ENCODE measurements around the gene FARS2. TPM values are rescaled to one million over a fixed set of nuclear protein-coding genes. Genes with fewer than 3 reads are reported as not detected.

The FARS2 gene
- total RNA-seq, 6 donors from 2014 or later = 16.4 to 34.6 (median 19.9) TPM

DNA sequence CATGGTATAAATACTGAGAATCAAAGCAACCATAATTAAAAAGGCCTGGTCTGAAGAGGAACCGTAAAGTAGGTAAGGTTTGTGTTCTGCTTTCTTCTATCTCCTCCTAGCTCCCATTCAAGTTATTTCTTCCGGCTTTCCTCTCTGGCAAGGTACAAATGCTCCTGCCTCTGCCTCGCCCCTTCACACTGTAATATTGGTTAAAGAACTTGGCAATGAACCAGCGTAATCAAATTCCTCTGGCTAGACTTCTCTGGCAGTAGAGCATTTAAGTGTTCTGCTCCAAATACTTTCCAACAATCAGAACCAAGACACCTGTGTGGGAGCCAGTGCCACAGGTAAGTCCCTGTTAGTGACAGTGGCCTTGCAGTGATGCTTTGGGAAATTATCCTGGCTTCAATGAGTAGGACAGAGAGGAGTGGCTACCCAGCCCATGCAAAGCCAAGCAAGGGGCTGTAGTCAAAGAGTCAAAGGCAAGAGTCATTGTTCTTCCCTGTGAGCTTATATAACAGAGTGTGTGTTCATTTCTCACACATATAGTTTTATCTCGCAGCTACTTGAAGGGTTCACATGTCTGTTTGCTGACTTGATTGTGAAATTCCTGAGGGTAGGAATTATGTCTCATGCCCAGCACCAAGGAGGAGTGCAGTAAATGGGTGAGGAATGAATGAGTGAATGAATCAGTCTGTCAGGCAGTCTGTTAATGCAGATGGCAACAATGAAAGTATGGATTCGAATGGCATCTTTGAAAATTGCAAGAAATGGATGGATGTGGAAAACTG is 416.1 kb downstream of the FARS2 start:
- 65 to 75% methylated on average over 6 of the region's 6 CpGs for WGBS, 2 donors
- peaks cover 5 to 17% (median 15%) of the 10 kb centered on the region in 4 donors for H3K4me1 ChIP-seq
- no peak for DNase-seq
- TF ChIP-seq, protein P1, sequence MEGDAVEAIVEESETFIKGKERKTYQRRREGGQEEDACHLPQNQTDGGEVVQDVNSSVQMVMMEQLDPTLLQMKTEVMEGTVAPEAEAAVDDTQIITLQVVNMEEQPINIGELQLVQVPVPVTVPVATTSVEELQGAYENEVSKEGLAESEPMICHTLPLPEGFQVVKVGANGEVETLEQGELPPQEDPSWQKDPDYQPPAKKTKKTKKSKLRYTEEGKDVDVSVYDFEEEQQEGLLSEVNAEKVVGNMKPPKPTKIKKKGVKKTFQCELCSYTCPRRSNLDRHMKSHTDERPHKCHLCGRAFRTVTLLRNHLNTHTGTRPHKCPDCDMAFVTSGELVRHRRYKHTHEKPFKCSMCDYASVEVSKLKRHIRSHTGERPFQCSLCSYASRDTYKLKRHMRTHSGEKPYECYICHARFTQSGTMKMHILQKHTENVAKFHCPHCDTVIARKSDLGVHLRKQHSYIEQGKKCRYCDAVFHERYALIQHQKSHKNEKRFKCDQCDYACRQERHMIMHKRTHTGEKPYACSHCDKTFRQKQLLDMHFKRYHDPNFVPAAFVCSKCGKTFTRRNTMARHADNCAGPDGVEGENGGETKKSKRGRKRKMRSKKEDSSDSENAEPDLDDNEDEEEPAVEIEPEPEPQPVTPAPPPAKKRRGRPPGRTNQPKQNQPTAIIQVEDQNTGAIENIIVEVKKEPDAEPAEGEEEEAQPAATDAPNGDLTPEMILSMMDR (IDR thresholded peaks at IDR 0.05) = no peak
- TF ChIP-seq EP300 (IDR thresholded peaks at IDR 0.05) = no peak
- TF ChIP-seq POLR2AphosphoS5 (IDR thresholded peaks at IDR 0.05) = no peak
- no peak for TF ChIP-seq POLR2A (IDR thresholded peaks at IDR 0.05)
- H3K9me3 ChIP-seq = no peaks in the 10 kb centered on the region
- ATAC-seq (ENCODE audit: low FRiP score in 2 of 2) = no peak
- H3K27me3 ChIP-seq = no peaks in the 10 kb centered on the region
- H3K4me3 ChIP-seq = no peak overlapping the region
- no peaks in the 10 kb centered on the region for H3K36me3 ChIP-seq
- no peak overlapping the region for H3K27ac ChIP-seq

DNA sequence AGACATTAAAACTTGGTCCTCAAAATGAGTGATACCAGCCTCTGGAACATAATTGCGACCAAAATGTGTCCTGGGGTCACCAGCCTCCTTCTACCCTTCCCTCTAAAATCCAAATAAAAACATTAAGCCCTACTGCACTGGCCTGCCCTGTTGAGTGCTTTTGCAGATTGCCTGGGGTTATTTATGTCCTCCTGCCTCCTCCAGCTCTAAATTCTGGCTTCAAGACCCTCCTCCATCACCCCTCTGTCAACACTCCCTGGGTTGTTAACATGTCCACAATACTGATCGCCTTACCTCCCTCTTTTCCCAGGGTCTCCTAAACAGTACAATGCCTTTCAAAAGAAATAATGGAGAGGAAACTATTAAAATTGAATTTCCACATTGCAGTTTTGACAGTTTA is 418.0 kb downstream of the FARS2 start:
- Histone ChIP-seq H3K9me3 (no peaks in the 10 kb centered on the region), H3K36me3 (no peaks in the 10 kb centered on the region), H3K27ac (no peak overlapping the region), H3K4me1 (peaks cover 0 to 6% (median 3%) of the 10 kb centered on the region in 4 donors), H3K4me3 (no peak overlapping the region), H3K27me3 (no peaks in the 10 kb centered on the region)
- no peak for DNase-seq
- TF ChIP-seq POLR2AphosphoS5 (IDR thresholded peaks at IDR 0.05) (no peak), EP300 (IDR thresholded peaks at IDR 0.05) (no peak), POLR2A (IDR thresholded peaks at IDR 0.05) (no peak)
- TF ChIP-seq, protein P1 (IDR thresholded peaks at IDR 0.05) = no peak
- no peak for ATAC-seq (ENCODE audit: low FRiP score in 2 of 2)
- 87 to 88% methylated on average over 2 of the region's 2 CpGs for WGBS, 2 donors

DNA sequence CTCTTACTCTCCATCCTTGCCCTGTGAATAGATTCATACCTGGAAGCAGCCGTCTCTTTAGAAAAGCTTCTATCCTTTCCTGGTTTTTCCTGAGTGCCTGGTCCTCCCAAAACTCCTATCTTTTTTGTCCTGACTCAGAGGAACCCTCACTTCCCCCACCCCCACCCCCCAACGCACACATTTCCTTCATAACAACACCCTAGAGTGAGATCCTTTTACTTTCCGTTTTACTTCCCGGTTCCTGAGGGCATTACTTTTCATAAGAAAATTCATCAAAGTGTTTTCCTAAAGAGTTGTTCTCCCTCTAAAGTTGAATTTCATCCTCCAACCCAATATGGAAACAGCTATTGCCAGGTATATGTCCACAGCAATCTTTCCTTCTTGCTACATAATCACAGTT is 418.4 kb downstream of the FARS2 start:
- Histone ChIP-seq H3K36me3 (no peaks in the 10 kb centered on the region), H3K27me3 (no peaks in the 10 kb centered on the region), H3K9me3 (no peaks in the 10 kb centered on the region), H3K4me3 (no peak overlapping the region), H3K27ac (no peak overlapping the region), H3K4me1 (peaks cover 0 to 6% (median 3%) of the 10 kb centered on the region in 4 donors)
- ATAC-seq (ENCODE audit: low FRiP score in 2 of 2) (no peak), DNase-seq (no peak)
- TF ChIP-seq POLR2A (IDR thresholded peaks at IDR 0.05) = no peak
- no peak for TF ChIP-seq POLR2AphosphoS5 (IDR thresholded peaks at IDR 0.05)
- TF ChIP-seq, protein P1 (IDR thresholded peaks at IDR 0.05) = no peak
- TF ChIP-seq EP300 (IDR thresholded peaks at IDR 0.05) = no peak
- WGBS, 2 donors = 28 to 47% methylated on average over 4 of the region's 4 CpGs

GRCh38 chr6:5680095-5680494 is 418.8 kb downstream of the FARS2 start:
- Histone ChIP-seq H3K4me3 (no peak overlapping the region), H3K27me3 (no peaks in the 10 kb centered on the region), H3K27ac (no peak overlapping the region), H3K4me1 (peaks cover 0 to 6% (median 3%) of the 10 kb centered on the region in 4 donors), H3K36me3 (no peaks in the 10 kb centered on the region), H3K9me3 (no peaks in the 10 kb centered on the region)
- DNase-seq (no peak), ATAC-seq (ENCODE audit: low FRiP score in 2 of 2) (no peak)
- 88 to 93% methylated on average over 5 of the region's 5 CpGs for WGBS, 2 donors
- TF ChIP-seq EP300 (IDR thresholded peaks at IDR 0.05) = no peak
- TF ChIP-seq POLR2A (IDR thresholded peaks at IDR 0.05) = no peak
- TF ChIP-seq, protein P1 (IDR thresholded peaks at IDR 0.05) = no peak
- no peak for TF ChIP-seq POLR2AphosphoS5 (IDR thresholded peaks at IDR 0.05)

DNA sequence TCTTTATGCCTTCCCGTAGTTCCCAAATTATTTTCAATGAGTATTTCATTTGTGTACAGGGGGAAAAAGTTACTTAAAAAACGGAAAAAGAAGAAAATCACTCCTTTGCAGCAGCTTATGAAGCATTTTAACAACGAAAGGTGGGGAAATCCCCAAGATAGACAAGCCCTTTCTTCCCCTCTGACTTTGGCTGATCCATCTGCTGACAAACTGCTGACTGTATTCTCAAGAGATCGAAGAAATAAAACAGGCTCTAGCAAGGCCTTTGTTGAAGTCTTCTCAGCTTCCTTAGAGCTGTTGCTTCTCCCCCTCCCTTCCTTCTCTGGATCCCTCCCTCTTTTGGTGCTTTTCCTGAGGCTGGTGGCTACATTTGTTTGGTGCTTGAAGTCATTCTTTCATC is 420.2 kb downstream of the FARS2 start:
- no peak overlapping the region for H3K27ac ChIP-seq
- ATAC-seq (ENCODE audit: low FRiP score in 2 of 2) = no peak
- no peaks in the 10 kb centered on the region for H3K27me3 ChIP-seq
- peaks cover 0 to 6% (median 2%) of the 10 kb centered on the region in 4 donors for H3K4me1 ChIP-seq
- no peak for DNase-seq
- TF ChIP-seq POLR2AphosphoS5 (IDR thresholded peaks at IDR 0.05) = no peak
- no peak for TF ChIP-seq POLR2A (IDR thresholded peaks at IDR 0.05)
- TF ChIP-seq, protein P1 (IDR thresholded peaks at IDR 0.05) = no peak
- no peak for TF ChIP-seq EP300 (IDR thresholded peaks at IDR 0.05)
- 82 to 83% methylated on average over 4 of the region's 4 CpGs for WGBS, 2 donors
- no peak overlapping the region for H3K4me3 ChIP-seq
- H3K9me3 ChIP-seq = no peaks in the 10 kb centered on the region
- no peaks in the 10 kb centered on the region for H3K36me3 ChIP-seq
